H1 (cell line): Measurements from ENCODE around the gene TBC1D20. TPM values are rescaled to one million over a fixed set of nuclear protein-coding genes. Genes with fewer than 3 reads are reported as not detected.

Experiments
- CTCF ChIA-PET: fragments of 300-600 bp; sonication (Branson Sonifier 250); formaldehyde crosslinking; loops from one replicate; lab custom pipeline; 2021; ENCODE audit not compliant: partially characterized antibody; lab: Charles Lee
- POLR2A ChIA-PET: fragments of 300-600 bp; sonication (Branson Sonifier 250); formaldehyde crosslinking; loops from one replicate; lab custom pipeline; 2021; ENCODE audit warnings: inconsistent platforms; ENCODE audit not compliant: partially characterized antibody; lab: Charles Lee
- DNase-seq, 2 experiments: peaks; one replicate each; pipeline versions ENCODE4 v3.0.0 to v3.0.0-alpha.2; 2010 to 2022; ENCODE audit warnings: low spot score in 2 of 2, low read depth in 1 of 2, mixed read lengths in 1 of 2
- FAIRE-seq: peaks from 2 replicates; lab custom pipeline; 2011; peaks lifted over from hg19 to GRCh38; lab: Jason Lieb, UNC
- H2AFZ ChIP-seq: 2 replicates; pipeline ENCODE4 v1.8.1; 2012; ENCODE audit warnings: low read length, inconsistent platforms
- H2AK5ac ChIP-seq: 2 replicates; pipeline ENCODE4 v1.6.1; 2013; ENCODE audit warnings: low read depth, low read length
- H2BK120ac ChIP-seq: replicated peaks from 2 replicates; pipeline ENCODE3; 2013; ENCODE audit warnings: low read depth, low read length, inconsistent platforms
- H2BK12ac ChIP-seq: 2 replicates; pipeline ENCODE4 v1.6.1; 2013; ENCODE audit warnings: low read depth, low read length
- H2BK15ac ChIP-seq: 2 replicates; pipeline ENCODE4 v1.6.1; 2013; ENCODE audit warnings: low read length
- H2BK20ac ChIP-seq: 2 replicates; pipeline ENCODE4 v1.6.1; 2013; ENCODE audit warnings: low read length
- H2BK5ac ChIP-seq: 2 replicates; pipeline ENCODE4 v1.6.1; 2013; ENCODE audit warnings: low read depth, low read length
- H3K14ac ChIP-seq: 2 replicates; pipeline ENCODE4 v1.6.1; 2013; ENCODE audit warnings: inconsistent platforms; ENCODE audit not compliant: insufficient read length
- H3K18ac ChIP-seq: 2 replicates; pipeline ENCODE4 v1.6.1; 2013; ENCODE audit warnings: low read length; ENCODE audit errors: extremely low read depth
- H3K23ac ChIP-seq: 2 replicates; pipeline ENCODE4 v1.6.1; 2013; ENCODE audit warnings: inconsistent platforms; ENCODE audit not compliant: insufficient read length
- H3K23me2 ChIP-seq: 2 replicates; pipeline ENCODE4 v1.6.1; 2013; ENCODE audit warnings: low read depth, low read length
- H3K27ac ChIP-seq: 2 replicates; pipeline ENCODE4 v1.6.1; 2011; ENCODE audit warnings: low read depth, low read length, inconsistent platforms
- H3K27me3 ChIP-seq, 4 experiments: replicated peaks in 1 of 4; 1 replicate in 1 of 4; 2 replicates in 3 of 4; pipeline versions ENCODE4 v1.6.1 to v1.8.1; 2011 to 2013; ENCODE audit warnings: low read length in 3 of 4, mild to moderate bottlenecking in 3 of 4, inconsistent platforms in 2 of 4, mixed read lengths in 2 of 4, moderate library complexity in 1 of 4; ENCODE audit not compliant: control insufficient read depth in 3 of 4, insufficient read depth in 3 of 4; ENCODE audit errors: extremely low read depth in 1 of 4
- H3K36me3 ChIP-seq, 4 experiments: 2 replicates each; pipeline versions ENCODE4 v1.6.1 to v1.8.1; 2011 to 2013; ENCODE audit warnings: mild to moderate bottlenecking in 4 of 4, low read length in 3 of 4, moderate library complexity in 2 of 4, control low read depth in 1 of 4, inconsistent platforms in 1 of 4; ENCODE audit not compliant: insufficient read depth in 4 of 4, control insufficient read depth in 2 of 4
- H3K4ac ChIP-seq: replicated peaks from 2 replicates; pipeline ENCODE3; 2013; ENCODE audit warnings: low read length, low read depth, mixed read lengths, inconsistent platforms; ENCODE audit not compliant: insufficient read length
- H3K4me1 ChIP-seq, 4 experiments: replicated peaks in 1 of 4; 1 replicate in 1 of 4; 2 replicates in 3 of 4; pipeline versions ENCODE4 v1.6.1 to v1.8.1; 2011 to 2013; ENCODE audit warnings: low read length in 3 of 4, inconsistent platforms in 2 of 4, mixed read lengths in 1 of 4; ENCODE audit not compliant: insufficient read depth in 4 of 4, control insufficient read depth in 3 of 4
- H3K4me2 ChIP-seq, 2 experiments: 2 replicates each; pipeline versions ENCODE4 v1.6.1 to v1.8.1; 2011 to 2013; ENCODE audit warnings: low read depth in 2 of 2, low read length in 2 of 2, control low read depth in 1 of 2, inconsistent platforms in 1 of 2, mild to moderate bottlenecking in 1 of 2; ENCODE audit not compliant: insufficient read depth in 1 of 2
- H3K4me3 ChIP-seq, 4 experiments: fragments of 200-600, 300-600 bp in 1 of 4; sonication (generic), shearing (Covaris generic), sonication (Bioruptor Twin) in 1 of 4; 2 replicates each; pipeline versions ENCODE4 v1.5.1 to v1.8.1; 2011 to 2016; ENCODE audit warnings: low read length in 4 of 4, low read depth in 3 of 4, control low read depth in 2 of 4, inconsistent platforms in 2 of 4, mild to moderate bottlenecking in 2 of 4, mixed read lengths in 1 of 4, moderate library complexity in 1 of 4; ENCODE audit not compliant: insufficient read depth in 2 of 4; ENCODE audit errors: extremely low read depth in 1 of 4
- H3K56ac ChIP-seq: replicated peaks from 2 replicates; pipeline ENCODE3; 2013; ENCODE audit warnings: low read depth, mild to moderate bottlenecking, mixed read lengths, low read length, inconsistent platforms; ENCODE audit not compliant: insufficient read length
- H3K79me1 ChIP-seq: 2 replicates; pipeline ENCODE4 v1.6.1; 2013; ENCODE audit warnings: low read depth, low read length, control low read depth
- H3K79me2 ChIP-seq, 2 experiments: 2 replicates each; pipeline versions ENCODE4 v1.6.1 to v1.8.1; 2012 to 2013; ENCODE audit warnings: low read length in 2 of 2, mild to moderate bottlenecking in 2 of 2, inconsistent platforms in 1 of 2; ENCODE audit not compliant: insufficient read depth in 2 of 2, control insufficient read depth in 1 of 2
- H3K9ac ChIP-seq, 4 experiments: replicated peaks in 1 of 4; 1 replicate in 1 of 4; 2 replicates in 3 of 4; pipeline versions ENCODE4 v1.6.1 to v1.8.1; 2011 to 2013; ENCODE audit warnings: low read depth in 3 of 4, low read length in 3 of 4, control low read depth in 2 of 4, mild to moderate bottlenecking in 2 of 4, moderate library complexity in 2 of 4, inconsistent platforms in 1 of 4; ENCODE audit errors: extremely low read depth in 1 of 4
- H3K9me3 ChIP-seq, 2 experiments: 2 replicates each; pipeline versions ENCODE4 v1.6.1 to v1.8.1; 2012 to 2013; ENCODE audit warnings: mild to moderate bottlenecking in 2 of 2, moderate library complexity in 2 of 2, control low read depth in 1 of 2, inconsistent platforms in 1 of 2, low read depth in 1 of 2, low read length in 1 of 2, mixed read lengths in 1 of 2; ENCODE audit not compliant: insufficient read depth in 2 of 2
- H4K20me1 ChIP-seq, 2 experiments: replicated peaks in 1 of 2; 2 replicates each; pipeline versions ENCODE3 to v1.8.1; 2011 to 2013; ENCODE audit warnings: inconsistent platforms in 2 of 2, low read length in 2 of 2, mild to moderate bottlenecking in 1 of 2; ENCODE audit not compliant: insufficient read depth in 2 of 2, control insufficient read depth in 1 of 2
- H4K5ac ChIP-seq: 2 replicates; pipeline ENCODE4 v1.6.1; 2013; ENCODE audit warnings: low read length, low read depth, mixed read lengths, inconsistent platforms; ENCODE audit not compliant: insufficient read length
- H4K8ac ChIP-seq: 2 replicates; pipeline ENCODE4 v1.8.0; 2013; ENCODE audit warnings: mild to moderate bottlenecking, moderate library complexity, low read length, inconsistent platforms; ENCODE audit not compliant: insufficient read depth; ENCODE audit errors: extremely low read depth
- H4K91ac ChIP-seq: replicated peaks from 2 replicates; pipeline ENCODE3; 2013; ENCODE audit warnings: low read length, mixed read lengths, inconsistent platforms; ENCODE audit not compliant: insufficient read length
- CHD2 ChIP-seq: IDR thresholded peaks from 2 replicates; pipeline ENCODE4 v1.6.1; 2012; ENCODE audit warnings: low read length, improper control_type of control experiment
- SRF ChIP-seq: IDR thresholded peaks from 2 replicates; pipeline ENCODE4 v1.6.1; 2011; ENCODE audit warnings: mild to moderate bottlenecking, low read depth, low read length, moderate library complexity
- TBP ChIP-seq: IDR thresholded peaks from 2 replicates; pipeline ENCODE4 v1.6.1; 2011; ENCODE audit warnings: low read depth, low read length, improper control_type of control experiment
- TEAD4 ChIP-seq: IDR thresholded peaks from 2 replicates; pipeline ENCODE4 v1.6.1; 2012; ENCODE audit warnings: low read depth, low read length, inconsistent platforms, mixed read lengths
- WGBS, 2 experiments: shearing (Covaris generic) in 1 of 2; methylation state at CpG; one replicate each; pipeline versions ENCODE4 v1.1.6 to v1.1.7; 2013 to 2015; ENCODE audit warnings: low lambda C conversion rate in 2 of 2, mixed read lengths in 2 of 2, inconsistent platforms in 1 of 2, low coverage in 1 of 2, missing lambda C conversion rate in 1 of 2; ENCODE audit not compliant: insufficient replicate concordance in 2 of 2, insufficient coverage in 1 of 2, insufficient read length in 1 of 2; ENCODE audit errors: extremely low coverage in 1 of 2, missing lambda C conversion rate in 1 of 2; 5-methylcytosine and 5-hydroxymethylcytosine counted together
- polyA plus RNA-seq, 7 experiments: library from polyadenylated mRNA; depleted of rRNA in 3 of 7; stranded (reverse) in 5 of 7; unstranded in 2 of 7; fragments of >200 nt in 5 of 7; fragments of 200-250 nt in 2 of 7; gene quantifications; 1 replicate in 5 of 7; 2 replicates in 1 of 7; 4 replicates in 1 of 7; pipeline versions ENCODE4 v1.2.1 to v1.2.3, GENCODE V29; 2011 to 2013; ENCODE audit warnings: missing spikeins in 2 of 7, mixed read lengths in 2 of 7
- total RNA-seq: library from RNA; stranded (reverse); fragmentation: NEBNext Ultra II Directional; extraction: Animal tissue kit (Norgen Biotek cat#: 25700); gene quantifications from 2 replicates; pipeline ENCODE4 v1.2.1, GENCODE V29; 2021

The TBC1D20 gene
- total and polyA plus RNA-seq, 2 of the 8 experiments (the other 6 are each of a cell fraction or from before 2014, with no cell fraction given): 14.5 to 17.1 TPM

DNA sequence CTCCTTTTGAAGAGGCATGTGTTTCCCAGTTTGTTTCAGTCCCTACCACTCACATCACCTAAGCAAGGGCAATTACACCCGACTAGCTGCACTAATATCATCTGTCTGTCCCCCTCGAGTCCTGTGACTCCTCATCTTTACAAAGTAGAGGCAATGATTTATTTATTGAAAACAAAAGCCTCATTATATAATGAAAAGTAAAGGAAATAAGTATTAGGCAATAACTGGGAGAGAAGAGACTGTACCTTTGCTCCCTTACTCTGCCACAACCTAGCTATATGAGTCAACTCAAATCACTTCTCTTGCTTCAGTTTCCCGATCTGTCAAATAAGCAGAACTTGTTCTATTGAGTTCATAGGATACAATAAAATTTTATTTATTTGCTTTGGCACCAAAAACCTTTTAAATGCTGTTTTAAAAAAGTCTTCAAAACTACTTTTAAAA lies 42.3 kb upstream of the TBC1D20 start:
- no peak overlapping the region for H4K5ac ChIP-seq
- no peak overlapping the region for H3K9ac ChIP-seq
- H2AK5ac ChIP-seq: no peak overlapping the region
- no peak for TF ChIP-seq SRF
- no peak for TF ChIP-seq CHD2
- no peak for TF ChIP-seq TBP
- TF ChIP-seq TEAD4: no peak
- peaks cover 27 to 74% (median 59%) of the 10 kb centered on the region in 4 experiments for H3K36me3 ChIP-seq
- no peak overlapping the region for H3K4me3 ChIP-seq
- no peak overlapping the region for H3K18ac ChIP-seq
- no peak overlapping the region for H3K14ac ChIP-seq
- H2BK20ac ChIP-seq: no peak overlapping the region
- H3K27ac ChIP-seq: no peak overlapping the region
- CTCF ChIA-PET: interaction anchor here (0.8 to 1.0 kb wide), 2 partner anchors 36 to 106 kb away, joined by 3 read pairs; no protein-coding TSS in a partner anchor
- peaks cover 5 to 23% of the 10 kb centered on the region in 2 experiments for H4K20me1 ChIP-seq
- FAIRE-seq (no peak), DNase-seq (no peak)
- H4K91ac ChIP-seq: no peak overlapping the region
- no peaks in the 10 kb centered on the region for H3K27me3 ChIP-seq
- 92% methylated on average over 3 of the region's 3 CpGs; no CpG with 5 or more reads in 1 of the 2 experiments for WGBS, 2 experiments
- POLR2A ChIA-PET: interaction anchor here (0.7 to 1.1 kb wide), 2 partner anchors 9 to 231 kb away, joined by 3 to 4 read pairs; no protein-coding TSS in a partner anchor
- H3K79me2 ChIP-seq: peaks cover 3 to 37% of the 10 kb centered on the region in 2 experiments; a peak in 3 of 4 replicates
- no peaks in the 10 kb centered on the region for H3K4me1 ChIP-seq
- no peak overlapping the region for H4K8ac ChIP-seq
- H3K23ac ChIP-seq: no peak overlapping the region
- no peak overlapping the region for H3K4ac ChIP-seq
- H3K56ac ChIP-seq: no peak overlapping the region
- H2BK12ac ChIP-seq: no peak overlapping the region
- no peaks in the 10 kb centered on the region; the same call in none of the 2 replicates for H3K79me1 ChIP-seq
- no peaks in the 10 kb centered on the region for H3K23me2 ChIP-seq
- no peak overlapping the region for H2BK120ac ChIP-seq
- H2BK5ac ChIP-seq: no peak overlapping the region
- H2AFZ ChIP-seq: no peak overlapping the region
- H3K4me2 ChIP-seq: no peak overlapping the region
- H3K9me3 ChIP-seq: no peaks in the 10 kb centered on the region
- H2BK15ac ChIP-seq: no peak overlapping the region
